ENCODE results near the gene ICA1. TPM values are rescaled to one million over a fixed set of nuclear protein-coding genes. Genes with fewer than 3 reads are reported as not detected.
"Not testable (repeated sequence)": the region's sequence is repeated elsewhere in the genome, so short reads cannot be mapped to it uniquely, and the experiment has no call there.

Gene ICA1
- total RNA-seq, 2 experiments from 2014 or later: 0.34 to 1.3 TPM

GRCh38 chr7:8250547-8250946 lies 11.4 kb downstream of the ICA1 start:
- no peak for TF ChIP-seq CTCF (IDR thresholded peaks at IDR 0.05)
- Mint-ChIP-seq H3K4me3 (no peak overlapping the region), H3K9me3 (no peaks in the 10 kb centered on the region), H3K27ac (no peak overlapping the region), H3K36me3 (ENCODE audit: low read depth) (no peaks in the 10 kb centered on the region), H3K4me1 (ENCODE audit: low read depth) (no peaks in the 10 kb centered on the region), H3K27me3 (peaks cover 5% of the 10 kb centered on the region)
- ATAC-seq (no peak), DNase-seq (no peak)
- POLR2A ChIA-PET: no interaction called here
- CTCF ChIA-PET: interaction anchor here (0.9 to 1.5 kb wide), 2 partner anchors 10 to 46 kb away, joined by 3 to 5 read pairs; no protein-coding TSS in a partner anchor
- intact Hi-C loops (cut with micrococcal nuclease): no loop called here

DNA sequence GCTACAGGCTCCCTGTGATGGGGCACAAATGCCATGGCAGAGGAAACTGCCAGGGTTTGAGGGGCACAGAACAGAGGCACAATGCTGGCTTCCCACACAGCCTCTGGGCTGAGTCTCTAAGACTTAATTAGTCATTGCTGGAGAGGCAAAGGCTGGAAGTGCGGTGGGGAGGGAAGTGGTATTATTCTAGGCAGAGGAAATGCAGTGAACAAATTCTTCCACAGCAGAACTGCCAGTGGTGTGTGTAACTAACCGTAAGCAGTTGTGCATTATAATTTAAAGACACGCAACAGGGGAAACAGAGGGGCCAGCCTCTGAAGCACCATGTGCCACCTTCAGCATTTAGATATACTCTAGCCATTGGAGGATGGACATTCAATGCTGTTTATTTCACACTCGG lies 12.8 kb downstream of the ICA1 start:
- peak; percentile 51 for ATAC-seq

DNA sequence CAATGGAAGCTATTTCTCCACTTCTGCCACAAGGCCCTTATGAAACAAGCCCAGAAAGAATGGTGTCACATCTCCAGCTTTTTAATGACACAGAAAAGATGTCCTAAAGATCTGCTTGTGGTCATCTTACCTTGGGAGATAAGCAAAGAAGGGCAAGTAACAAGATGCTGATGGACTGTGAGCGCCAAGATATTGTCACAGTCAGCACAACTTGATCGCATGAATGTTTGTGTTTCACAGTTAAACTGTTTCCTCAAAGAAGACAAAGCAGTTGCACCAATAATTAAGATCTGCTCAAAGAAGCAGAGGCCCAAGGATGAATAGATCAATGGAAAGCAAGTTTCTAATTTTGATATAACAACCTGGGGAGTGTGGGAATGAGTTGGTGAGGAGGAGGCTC lies 15.9 kb downstream of the ICA1 start:
- CTCF ChIA-PET: no interaction called here
- POLR2A ChIA-PET: no interaction called here

More for the DNA sequence above, 12.8 kb downstream of the ICA1 start:
- Mint-ChIP-seq H3K36me3 (ENCODE audit: low read depth) (no peaks in the 10 kb centered on the region), H3K9me3 (no peaks in the 10 kb centered on the region), H3K4me1 (ENCODE audit: low read depth) (no peaks in the 10 kb centered on the region), H3K27ac (no peak overlapping the region), H3K4me3 (no peak overlapping the region), H3K27me3 (peaks cover 4% of the 10 kb centered on the region)
- ChIA-PET CTCF (no interaction called here), POLR2A (no interaction called here)
- DNase-seq: peak; percentile 32
- TF ChIP-seq CTCF (IDR thresholded peaks at IDR 0.05): no peak
- intact Hi-C loops (cut with micrococcal nuclease): no loop called here

GRCh38 chr7:8245032-8245431 lies 16.9 kb downstream of the ICA1 start:
- H3K4me3 Mint-ChIP-seq; POLR2A ChIA-PET; DNase-seq; H3K36me3 Mint-ChIP-seq (ENCODE audit: low read depth); CTCF ChIA-PET; H3K27me3 Mint-ChIP-seq; ATAC-seq; H3K4me1 Mint-ChIP-seq (ENCODE audit: low read depth); intact Hi-C loops (cut with micrococcal nuclease); H3K27ac Mint-ChIP-seq: not testable (repeated sequence)
- H3K9me3 Mint-ChIP-seq: peaks cover 11% of the 10 kb centered on the region

More for the DNA sequence above, 15.9 kb downstream of the ICA1 start:
- DNase-seq (no peak), ATAC-seq (no peak)
- Mint-ChIP-seq H3K9me3 (peaks cover 11% of the 10 kb centered on the region), H3K27me3 (peaks cover 3% of the 10 kb centered on the region), H3K36me3 (ENCODE audit: low read depth) (no peaks in the 10 kb centered on the region), H3K4me1 (ENCODE audit: low read depth) (no peaks in the 10 kb centered on the region), H3K4me3 (no peak overlapping the region), H3K27ac (no peak overlapping the region)
- intact Hi-C loops (cut with micrococcal nuclease): no loop called here
- no peak for TF ChIP-seq CTCF (IDR thresholded peaks at IDR 0.05)

GRCh38 chr7:8243059-8243458 lies 18.9 kb downstream of the ICA1 start:
- intact Hi-C loops (cut with micrococcal nuclease); POLR2A ChIA-PET; H3K36me3 Mint-ChIP-seq (ENCODE audit: low read depth); CTCF ChIA-PET; ATAC-seq; H3K4me3 Mint-ChIP-seq; H3K27ac Mint-ChIP-seq; H3K4me1 Mint-ChIP-seq (ENCODE audit: low read depth); DNase-seq; H3K27me3 Mint-ChIP-seq: not testable (repeated sequence)
- H3K9me3 Mint-ChIP-seq: peaks cover 11% of the 10 kb centered on the region

DNA sequence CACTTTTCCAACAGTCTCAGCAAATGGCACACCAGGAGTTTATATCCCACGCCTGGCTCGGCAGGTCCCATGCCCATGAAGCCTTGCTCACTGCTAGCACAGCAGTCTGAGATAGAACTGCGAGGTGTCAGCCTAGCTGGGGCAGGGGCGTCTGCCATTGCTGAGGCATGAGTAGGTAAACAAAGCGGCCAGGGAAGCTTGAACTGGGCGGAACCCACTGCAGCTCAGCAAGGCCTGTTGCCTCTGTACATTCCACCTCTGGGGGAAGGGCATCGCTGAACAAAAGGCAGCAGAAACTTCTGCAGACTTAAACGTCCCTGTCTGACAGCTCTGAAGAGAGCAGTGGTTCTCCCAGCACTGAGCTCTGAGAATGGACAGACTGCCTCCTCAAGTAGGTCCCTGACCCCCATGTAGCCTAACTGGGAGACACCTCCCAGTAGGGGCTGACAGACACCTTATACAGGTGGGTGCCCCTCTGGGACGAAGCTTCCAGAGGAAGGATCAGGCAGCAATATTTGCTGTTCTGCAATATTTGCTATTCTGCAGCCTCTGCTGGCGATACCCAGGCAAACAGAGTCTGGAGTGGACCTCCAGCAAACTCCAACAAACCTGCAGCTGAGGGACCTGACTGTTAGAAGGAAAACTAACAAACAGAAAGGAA lies 22.1 kb downstream of the ICA1 start:
- H3K4me3 Mint-ChIP-seq; H3K36me3 Mint-ChIP-seq (ENCODE audit: low read depth); POLR2A ChIA-PET; ATAC-seq; H3K27me3 Mint-ChIP-seq; intact Hi-C loops (cut with micrococcal nuclease); H3K27ac Mint-ChIP-seq; DNase-seq; CTCF ChIA-PET; H3K4me1 Mint-ChIP-seq (ENCODE audit: low read depth): not testable (repeated sequence)
- H3K9me3 Mint-ChIP-seq: peaks cover 11% of the 10 kb centered on the region

Measured in activated CD8-positive, alpha-beta T cell treated with anti-CD3 and anti-CD28 coated beads for 36 hours (primary cell).